Activated CD8-positive, alpha-beta T cell treated with anti-CD3 and anti-CD28 coated beads for 36 hours (primary cell): ENCODE measurements around the gene TNFAIP8L2. TPM values are rescaled to one million over a fixed set of nuclear protein-coding genes. Genes with fewer than 3 reads are reported as not detected.

ENCODE experiments used
- ATAC-seq: fragments of 200-7000 bp; cut with Tn5 transposase; one replicate; pipeline ENCODE4 v1.10.0; 2021; ENCODE audit warnings: mild to moderate bottlenecking, moderate library complexity
- CTCF ChIA-PET: fragments of 350-600 bp; sonication (Branson Sonifier 250); formaldehyde crosslinking; loops from one replicate; lab custom pipeline; 2021; ENCODE audit warnings: antibody characterized with exemption; lab: Charles Lee
- POLR2A ChIA-PET: fragments of 350-600 bp; sonication (Branson Sonifier 250); formaldehyde crosslinking; loops from one replicate; lab custom pipeline; 2021; ENCODE audit warnings: antibody characterized with exemption; lab: Charles Lee
- DNase-seq: peaks from one replicate; pipeline ENCODE4 v3.0.0-alpha.2; 2020
- H3K27ac Mint-ChIP-seq: one replicate; pipeline ENCODE4 v1.8.0; 2021; ENCODE audit warnings: mild to moderate bottlenecking, mixed read lengths
- H3K27me3 Mint-ChIP-seq: one replicate; pipeline ENCODE4 v1.8.0; 2021; ENCODE audit warnings: mixed read lengths
- H3K36me3 Mint-ChIP-seq: one replicate; pipeline ENCODE4 v1.8.0; 2021; ENCODE audit warnings: low read depth, mixed read lengths
- H3K4me1 Mint-ChIP-seq: one replicate; pipeline ENCODE4 v1.8.0; 2021; ENCODE audit warnings: low read depth, mixed read lengths
- H3K4me3 Mint-ChIP-seq: one replicate; pipeline ENCODE4 v1.8.0; 2021; ENCODE audit warnings: mild to moderate bottlenecking, moderate library complexity, mixed read lengths
- H3K9me3 Mint-ChIP-seq: one replicate; pipeline ENCODE4 v1.8.0; 2021; ENCODE audit warnings: mixed read lengths
- intact Hi-C: fragments of 100-400 bp; cut with micrococcal nuclease; formaldehyde crosslinking; loops from one replicate; pipeline ENCODE4 v1.10.0; 2022
- total RNA-seq, 2 experiments: library from RNA; stranded (reverse); gene quantifications; one replicate each; pipeline ENCODE4 v1.2.3, GENCODE V29; 2021
- TF ChIP-seq, protein P1 (sequence below): fragments of 200-600 bp; IDR thresholded peaks from one replicate; pipeline ENCODE4 v1.8.0; 2022; ENCODE audit warnings: antibody characterized with exemption, mild to moderate bottlenecking

The TNFAIP8L2 gene
- total RNA-seq, 2 experiments from 2014 or later = 16.1 to 17.5 TPM

DNA sequence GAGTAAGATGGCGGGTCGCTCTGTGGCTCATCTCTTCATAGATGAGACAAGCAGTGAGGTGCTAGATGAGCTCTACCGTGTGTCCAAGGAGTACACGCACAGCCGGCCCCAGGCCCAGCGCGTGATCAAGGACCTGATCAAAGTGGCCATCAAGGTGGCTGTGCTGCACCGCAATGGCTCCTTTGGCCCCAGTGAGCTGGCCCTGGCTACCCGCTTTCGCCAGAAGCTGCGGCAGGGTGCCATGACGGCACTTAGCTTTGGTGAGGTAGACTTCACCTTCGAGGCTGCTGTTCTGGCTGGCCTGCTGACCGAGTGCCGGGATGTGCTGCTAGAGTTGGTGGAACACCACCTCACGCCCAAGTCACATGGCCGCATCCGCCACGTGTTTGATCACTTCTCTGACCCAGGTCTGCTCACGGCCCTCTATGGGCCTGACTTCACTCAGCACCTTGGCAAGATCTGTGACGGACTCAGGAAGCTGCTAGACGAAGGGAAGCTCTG, 2.4 kb downstream of the TNFAIP8L2 start:
- DNase-seq = peak; percentile 55
- no peak for ATAC-seq
- POLR2A ChIA-PET = interaction anchor here (0.6 to 2.9 kb wide), 10 partner anchors 7 to 168 kb away, joined by 3 to 21 read pairs (median 4); partner anchors contain the start of genes CDC42SE1, GABPB2, LYSMD1 and MLLT11
- H3K27ac Mint-ChIP-seq = peak overlapping the region; percentile 98
- TF ChIP-seq, protein P1, sequence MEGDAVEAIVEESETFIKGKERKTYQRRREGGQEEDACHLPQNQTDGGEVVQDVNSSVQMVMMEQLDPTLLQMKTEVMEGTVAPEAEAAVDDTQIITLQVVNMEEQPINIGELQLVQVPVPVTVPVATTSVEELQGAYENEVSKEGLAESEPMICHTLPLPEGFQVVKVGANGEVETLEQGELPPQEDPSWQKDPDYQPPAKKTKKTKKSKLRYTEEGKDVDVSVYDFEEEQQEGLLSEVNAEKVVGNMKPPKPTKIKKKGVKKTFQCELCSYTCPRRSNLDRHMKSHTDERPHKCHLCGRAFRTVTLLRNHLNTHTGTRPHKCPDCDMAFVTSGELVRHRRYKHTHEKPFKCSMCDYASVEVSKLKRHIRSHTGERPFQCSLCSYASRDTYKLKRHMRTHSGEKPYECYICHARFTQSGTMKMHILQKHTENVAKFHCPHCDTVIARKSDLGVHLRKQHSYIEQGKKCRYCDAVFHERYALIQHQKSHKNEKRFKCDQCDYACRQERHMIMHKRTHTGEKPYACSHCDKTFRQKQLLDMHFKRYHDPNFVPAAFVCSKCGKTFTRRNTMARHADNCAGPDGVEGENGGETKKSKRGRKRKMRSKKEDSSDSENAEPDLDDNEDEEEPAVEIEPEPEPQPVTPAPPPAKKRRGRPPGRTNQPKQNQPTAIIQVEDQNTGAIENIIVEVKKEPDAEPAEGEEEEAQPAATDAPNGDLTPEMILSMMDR = no peak
- no peaks in the 10 kb centered on the region for H3K27me3 Mint-ChIP-seq
- intact Hi-C loops = loop anchor here (5.0 kb wide), 1 partner anchor 152 kb away; the partner anchor contains the start of genes MINDY1 and PRUNE1
- CTCF ChIA-PET = interaction anchor here (0.7 to 9.7 kb wide), 8 partner anchors 10 to 134 kb away, joined by 3 to 298 read pairs (median 4); partner anchors contain the start of gene GABPB2
- H3K36me3 Mint-ChIP-seq = peaks cover 53% of the 10 kb centered on the region
- peaks cover 56% of the 10 kb centered on the region for H3K4me1 Mint-ChIP-seq
- no peaks in the 10 kb centered on the region for H3K9me3 Mint-ChIP-seq
- H3K4me3 Mint-ChIP-seq = peak overlapping the region; percentile 97

DNA sequence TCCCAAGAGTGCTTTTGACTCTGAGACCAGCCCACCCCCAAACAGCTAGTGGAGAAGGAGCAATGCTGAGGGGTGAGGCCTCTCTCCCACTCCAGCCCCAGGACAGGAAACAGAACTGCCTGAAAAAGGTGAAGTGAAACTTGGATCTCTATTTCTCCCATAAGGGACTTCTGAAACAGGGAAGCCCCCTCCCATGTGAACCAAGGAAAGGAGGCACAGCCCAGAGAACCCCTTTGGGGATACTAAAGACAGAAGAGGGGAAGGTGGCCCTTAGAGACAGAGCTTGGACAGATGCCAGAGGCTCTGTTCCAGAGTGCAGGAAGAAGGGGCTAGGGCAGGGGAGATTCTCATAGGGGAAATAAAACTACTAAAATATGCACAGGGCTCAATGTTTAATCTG, 2.9 kb downstream of the TNFAIP8L2 start:
- Mint-ChIP-seq H3K27me3 (no peaks in the 10 kb centered on the region), H3K36me3 (peaks cover 57% of the 10 kb centered on the region), H3K9me3 (no peaks in the 10 kb centered on the region), H3K4me1 (peaks cover 60% of the 10 kb centered on the region), H3K4me3 (peak overlapping the region; percentile 97), H3K27ac (peak overlapping the region; percentile 98)
- TF ChIP-seq, protein P1 = no peak
- CTCF ChIA-PET = interaction anchor here (0.7 to 9.7 kb wide), 6 partner anchors 11 to 135 kb away, joined by 3 to 298 read pairs (median 4); no protein-coding TSS in a partner anchor
- POLR2A ChIA-PET = interaction anchor here (0.6 to 1.5 kb wide), 5 partner anchors 24 to 167 kb away, joined by 3 to 5 read pairs (median 3); partner anchors contain the start of genes CDC42SE1 and MLLT11
- DNase-seq (no peak), ATAC-seq (no peak)
- intact Hi-C loops = loop anchor here (5.0 kb wide), 1 partner anchor 152 kb away; the partner anchor contains the start of genes MINDY1 and PRUNE1

DNA sequence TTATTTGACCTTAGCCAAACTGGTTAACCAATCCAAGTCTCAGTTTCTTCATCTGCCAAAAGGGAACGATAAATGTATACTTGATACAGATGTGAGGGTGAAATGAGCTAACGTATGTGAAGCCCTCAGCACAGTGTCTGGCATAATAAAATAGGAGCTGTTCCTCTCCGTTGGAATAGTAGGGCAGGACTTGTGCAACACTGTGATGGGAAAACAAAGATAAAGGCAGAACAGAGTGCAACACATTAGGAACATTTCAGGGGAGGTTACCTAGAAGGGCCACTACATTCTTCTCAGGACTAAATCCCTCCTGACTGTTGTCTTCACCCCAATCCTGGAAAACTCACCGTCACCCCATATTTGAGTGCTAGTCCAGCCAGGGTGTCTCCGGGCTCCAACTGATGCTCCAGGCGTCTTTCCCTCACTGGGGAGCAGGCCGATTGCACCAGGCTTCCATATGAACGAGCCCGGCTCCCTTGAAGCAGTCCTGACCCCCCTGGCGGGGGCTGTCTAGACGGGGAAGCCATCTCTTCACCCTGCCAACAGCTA, 8.4 kb downstream of the TNFAIP8L2 start:
- H3K4me3 Mint-ChIP-seq = peak overlapping the region; percentile 91
- DNase-seq = no peak
- ChIA-PET CTCF (interaction anchor here (0.9 to 2.4 kb wide), 2 partner anchors 8 to 65 kb away, joined by 6 to 7 read pairs; partner anchors contain the start of gene TNFAIP8L2), POLR2A (interaction anchor here (0.9 to 3.3 kb wide), 4 partner anchors 7 to 141 kb away, joined by 3 to 25 read pairs (median 12); partner anchors contain the start of genes TNFAIP8L2 and VPS72)
- H3K27me3 Mint-ChIP-seq = no peaks in the 10 kb centered on the region
- intact Hi-C loops = loop anchor here (1.0 kb wide), 1 partner anchor 9 kb away; the partner anchor contains the start of gene TNFAIP8L2
- H3K4me1 Mint-ChIP-seq = peaks cover 57% of the 10 kb centered on the region
- H3K27ac Mint-ChIP-seq = peak overlapping the region; percentile 94
- H3K36me3 Mint-ChIP-seq = peaks cover 53% of the 10 kb centered on the region
- TF ChIP-seq, protein P1 = no peak
- no peaks in the 10 kb centered on the region for H3K9me3 Mint-ChIP-seq
- no peak for ATAC-seq

GRCh38 chr1:151165281-151165737, 8.9 kb downstream of the TNFAIP8L2 start:
- Mint-ChIP-seq H3K9me3 (no peaks in the 10 kb centered on the region), H3K27ac (peak overlapping the region; percentile 94), H3K4me1 (peaks cover 53% of the 10 kb centered on the region), H3K4me3 (peak overlapping the region; percentile 91), H3K27me3 (no peaks in the 10 kb centered on the region), H3K36me3 (peaks cover 54% of the 10 kb centered on the region)
- intact Hi-C loops = loop anchor here (1.0 kb wide), 1 partner anchor 9 kb away; the partner anchor contains the start of gene TNFAIP8L2
- ChIA-PET POLR2A (interaction anchor here (0.9 to 3.3 kb wide), 4 partner anchors 8 to 141 kb away, joined by 3 to 25 read pairs (median 12); partner anchors contain the start of genes TNFAIP8L2 and VPS72), CTCF (interaction anchor here (0.9 to 1.7 kb wide), 2 partner anchors 9 to 10 kb away, joined by 3 to 6 read pairs; partner anchors contain the start of gene TNFAIP8L2)
- TF ChIP-seq, protein P1 = no peak
- peak; percentile 1 for ATAC-seq
- peak; percentile 18 for DNase-seq
